HG03558 (cell line): ENCODE results near the gene MYORG.

ENCODE experiments used
- ATAC-seq: cut with Tn5 transposase; IDR thresholded peaks from one replicate; pipeline ENCODE4 v1.9.1; 2021; ENCODE audit warnings: moderate number of reproducible peaks; ENCODE audit not compliant: unreplicated experiment; ENCODE audit errors: extremely low read depth

MYORG gene

DNA sequence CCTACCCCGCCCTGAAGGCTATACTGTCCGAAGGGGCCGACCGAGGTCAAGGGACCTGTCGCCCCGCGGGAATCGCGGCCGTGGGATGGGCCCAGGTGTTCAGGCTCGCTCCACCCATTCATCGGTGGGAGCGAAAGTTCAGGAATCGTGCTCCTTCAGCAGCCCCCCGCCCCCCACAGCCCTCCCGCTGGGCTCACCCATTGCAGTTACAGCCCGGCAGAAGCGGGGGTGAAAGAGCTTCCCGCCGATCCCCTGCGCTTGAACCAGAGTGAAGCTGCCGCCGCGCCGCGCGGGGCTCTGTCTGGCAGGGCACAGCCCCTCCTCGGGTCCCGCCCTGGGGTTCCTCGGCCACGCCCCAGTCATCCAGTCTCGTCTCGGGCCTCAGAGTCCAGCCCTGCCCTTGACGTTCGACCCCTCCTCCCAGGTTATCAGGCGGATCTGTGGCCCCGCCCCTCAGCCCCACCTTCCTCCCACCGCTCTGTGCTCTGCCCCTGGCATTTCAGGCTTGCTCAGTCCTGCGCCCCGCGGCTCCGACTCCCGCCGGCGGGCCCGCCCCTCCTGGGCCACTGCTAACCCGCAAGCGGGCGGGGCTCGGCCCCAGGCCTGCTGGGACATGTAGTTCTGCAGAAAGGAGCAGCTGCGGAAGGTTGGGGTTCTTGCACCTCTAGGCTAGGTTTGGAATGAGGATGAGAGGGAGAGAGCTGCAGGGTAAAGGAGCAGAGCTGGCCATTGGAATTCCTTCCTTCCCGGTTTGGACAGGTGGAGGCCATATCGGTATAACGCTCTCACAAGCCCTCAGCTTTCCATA lies at the start of gene MYORG:
MYORG (minus strand) TSS at position 303 of the 808 bp plus-strand sequence. CDS start 3,955 bp downstream, outside the sequence.
- peak; percentile 52 for ATAC-seq

DNA sequence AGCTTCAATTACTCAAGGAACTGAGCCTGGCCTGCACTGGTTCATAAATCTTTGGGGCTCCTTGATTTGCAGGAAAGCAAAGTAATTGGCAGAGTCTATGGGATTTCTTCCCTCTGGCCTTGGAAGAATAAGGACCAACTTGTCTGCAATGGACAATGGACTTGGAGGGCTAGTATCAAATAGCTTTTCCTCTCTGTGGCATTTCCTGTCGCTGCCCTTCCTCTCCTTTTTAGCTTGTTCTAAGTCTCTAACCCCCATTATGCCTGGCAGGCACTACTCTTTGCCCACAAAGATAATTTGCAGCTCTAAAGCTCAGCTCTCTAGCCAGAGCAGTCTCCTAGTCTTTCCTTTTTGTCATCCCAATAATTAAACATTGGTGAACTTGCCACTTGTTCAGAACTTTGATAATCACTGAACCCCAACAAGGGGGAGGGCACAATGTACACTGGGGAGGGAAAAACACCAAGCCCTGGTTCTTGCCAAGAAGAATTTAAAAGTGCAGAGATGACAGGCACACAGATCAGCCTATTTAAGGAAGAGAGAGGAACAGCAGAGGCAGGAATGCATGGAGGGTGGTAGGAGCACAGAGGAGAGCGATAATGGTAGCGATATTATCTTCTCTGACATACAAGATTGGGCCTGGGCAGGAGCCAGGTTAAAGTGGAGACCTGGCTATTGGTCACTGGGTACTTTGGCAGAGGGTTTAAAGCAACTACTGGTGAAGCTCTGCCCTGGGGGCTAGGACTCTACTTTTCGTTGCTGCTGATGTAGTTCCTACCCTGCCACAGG lies 43.2 kb upstream of the MYORG start:
- ATAC-seq = no peak

DNA sequence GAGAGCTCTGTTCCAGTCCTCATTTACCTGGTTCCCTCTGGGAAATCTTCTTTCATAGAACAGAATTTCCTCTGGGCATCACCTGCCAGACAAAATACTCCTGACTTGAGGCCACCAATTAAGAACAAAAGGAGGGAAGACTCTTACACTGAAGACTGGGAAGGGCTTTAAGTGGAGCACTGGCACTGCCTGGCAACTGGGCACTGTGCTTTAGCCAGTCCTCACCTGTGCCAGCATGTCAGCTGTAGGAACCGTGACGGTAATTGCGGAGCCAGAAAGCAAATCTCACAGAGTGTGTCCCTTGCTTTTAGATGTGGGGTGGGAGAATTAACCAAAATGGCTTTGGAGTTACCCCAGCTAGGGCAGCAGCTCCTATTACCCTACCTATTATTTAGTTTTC lies 41.0 kb upstream of the MYORG start:
- ATAC-seq = no peak

DNA sequence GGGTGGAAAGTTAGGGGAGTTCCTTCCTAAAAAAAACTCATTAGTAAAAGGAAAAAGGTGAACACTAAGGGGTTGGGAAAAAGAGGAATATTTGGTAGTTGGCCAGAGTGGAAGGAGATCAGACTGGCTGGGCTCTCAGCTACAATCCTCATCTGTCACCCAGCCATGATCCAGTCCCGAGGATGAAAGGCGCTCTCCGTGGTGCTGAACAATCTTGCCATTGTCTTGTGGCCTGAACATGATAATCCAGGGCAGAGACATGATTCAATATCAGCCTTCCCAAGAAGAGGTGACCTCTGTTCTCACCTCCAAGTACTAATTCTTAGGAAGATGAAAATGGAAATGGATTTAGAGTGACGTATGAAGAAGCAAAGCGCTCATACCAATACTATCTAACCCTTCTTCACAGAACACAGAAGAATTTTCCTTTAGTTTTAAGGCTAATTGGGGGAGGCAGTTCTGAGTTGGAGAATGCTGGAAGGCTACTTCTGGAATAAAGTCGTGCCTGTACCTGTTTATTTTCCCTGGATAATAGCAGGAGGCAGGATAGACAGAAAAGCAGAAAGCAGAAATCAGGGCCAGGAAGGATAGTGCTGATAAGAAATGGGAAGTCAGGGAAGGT lies 36.6 kb upstream of the MYORG start:
- ATAC-seq = no peak

DNA sequence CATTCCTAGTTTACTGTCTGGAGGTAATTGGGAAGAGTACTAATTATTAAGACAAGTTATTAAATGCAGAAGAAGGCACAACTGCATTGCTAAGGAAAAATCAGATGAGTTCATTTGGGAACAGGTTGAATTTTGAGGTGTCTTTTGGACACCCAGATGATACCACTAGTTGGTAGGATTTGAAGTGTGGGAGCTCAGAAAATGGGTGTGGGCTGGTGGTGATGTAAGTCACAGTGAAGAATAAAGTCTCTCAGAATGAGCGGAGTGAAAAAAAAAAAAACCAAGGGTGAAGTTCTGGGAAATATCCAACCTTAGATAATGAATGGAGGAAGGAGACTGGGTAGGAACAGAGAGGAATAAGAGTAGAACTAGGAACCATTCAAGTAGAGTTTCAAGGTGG lies 35.6 kb upstream of the MYORG start:
- ATAC-seq = no peak

- no peak for ATAC-seq
Observed at GRCh38 chr9:34409154-34409553, 32.5 kb upstream of the MYORG start.

DNA sequence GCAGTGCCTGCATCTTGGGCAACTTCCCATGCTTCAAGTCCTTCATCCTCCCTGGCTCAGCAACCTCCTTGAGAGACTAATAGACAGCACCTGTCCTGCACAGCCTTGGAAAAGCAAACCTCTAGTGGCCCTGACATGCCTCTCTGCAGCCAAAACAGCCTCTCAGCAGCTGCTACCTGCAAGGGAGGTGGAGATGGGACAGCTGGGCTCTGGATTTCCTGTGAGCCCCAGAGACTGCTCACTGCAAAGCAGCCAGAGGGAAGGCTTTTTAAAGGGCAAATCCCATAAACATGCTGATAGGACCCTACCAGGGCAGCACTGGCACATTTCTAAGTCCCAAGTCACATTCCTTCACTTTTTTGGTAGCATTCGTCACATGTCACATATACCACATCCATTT lies 31.5 kb upstream of the MYORG start:
- ATAC-seq = no peak

- ATAC-seq = no peak
Observed at GRCh38 chr9:34406219-34406618, 29.5 kb upstream of the MYORG start.

GRCh38 chr9:34405719-34406118 lies 29.0 kb upstream of the MYORG start:
- no peak for ATAC-seq

- no peak for ATAC-seq
Observed at GRCh38 chr9:34403554-34404380, 27.1 kb upstream of the MYORG start.

GRCh38 chr9:34400686-34401602 lies 24.2 kb upstream of the MYORG start:
- ATAC-seq = no peak

DNA sequence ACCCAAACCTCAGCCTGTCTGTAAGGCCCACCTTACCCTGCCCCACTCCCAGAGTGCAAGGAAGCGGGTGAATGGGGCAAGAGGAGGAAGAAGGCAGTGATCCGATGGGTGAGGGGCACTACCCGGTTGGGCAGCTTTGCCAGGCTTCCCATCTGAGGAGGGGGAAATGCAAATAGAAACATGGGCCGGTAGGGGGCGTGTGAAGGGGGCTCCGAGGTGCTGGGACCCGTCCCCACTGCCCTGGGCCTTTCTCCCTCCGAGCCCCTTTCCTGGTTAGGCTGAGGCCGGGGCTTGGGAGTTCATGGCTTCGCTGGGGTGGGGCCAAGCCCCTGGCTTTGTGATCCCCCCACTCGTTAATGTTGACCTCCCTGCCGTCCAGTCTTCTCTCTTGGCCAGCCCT lies 23.6 kb upstream of the MYORG start:
- no peak for ATAC-seq

DNA sequence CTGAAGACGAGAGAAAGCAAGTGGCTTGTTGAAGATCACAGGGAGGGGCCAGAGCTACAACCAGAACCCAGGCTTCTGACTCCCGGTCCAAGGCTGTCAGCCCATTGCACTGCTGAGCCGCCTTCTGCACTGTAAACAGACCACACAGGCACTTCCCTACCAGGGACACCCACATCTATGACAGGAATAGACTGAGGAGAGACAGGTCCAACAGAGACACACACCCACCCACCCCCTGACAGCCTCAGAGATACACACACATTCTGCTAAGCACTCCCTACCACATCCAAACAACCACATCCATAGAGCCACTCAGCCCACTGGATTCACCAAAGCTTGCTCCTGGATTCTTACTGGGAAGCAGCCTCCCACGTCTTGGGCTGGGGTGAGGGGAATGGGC lies 23.0 kb upstream of the MYORG start:
- no peak for ATAC-seq

DNA sequence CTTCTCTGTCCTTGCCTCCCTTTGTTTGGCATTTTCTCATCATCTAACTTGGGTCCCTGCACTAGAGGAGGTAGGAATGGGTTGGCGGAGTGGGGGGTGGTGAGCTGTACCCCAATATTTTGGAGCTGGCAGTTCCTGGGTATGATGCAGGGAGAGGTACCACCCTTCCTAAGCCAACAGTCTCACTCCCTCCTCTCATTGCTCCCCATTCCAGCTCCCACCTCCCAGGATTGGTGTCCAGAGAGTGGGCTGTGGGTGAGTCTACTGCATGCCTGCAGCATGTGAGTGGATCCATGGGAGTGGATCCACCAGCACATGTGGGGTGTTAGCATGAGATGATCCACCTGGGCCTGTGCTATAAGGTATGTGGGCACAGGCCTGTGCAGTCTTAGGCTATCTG lies 22.2 kb upstream of the MYORG start:
- no peak for ATAC-seq

- ATAC-seq = no peak
Observed at GRCh38 chr9:34396276-34397214, 19.8 kb upstream of the MYORG start.

DNA sequence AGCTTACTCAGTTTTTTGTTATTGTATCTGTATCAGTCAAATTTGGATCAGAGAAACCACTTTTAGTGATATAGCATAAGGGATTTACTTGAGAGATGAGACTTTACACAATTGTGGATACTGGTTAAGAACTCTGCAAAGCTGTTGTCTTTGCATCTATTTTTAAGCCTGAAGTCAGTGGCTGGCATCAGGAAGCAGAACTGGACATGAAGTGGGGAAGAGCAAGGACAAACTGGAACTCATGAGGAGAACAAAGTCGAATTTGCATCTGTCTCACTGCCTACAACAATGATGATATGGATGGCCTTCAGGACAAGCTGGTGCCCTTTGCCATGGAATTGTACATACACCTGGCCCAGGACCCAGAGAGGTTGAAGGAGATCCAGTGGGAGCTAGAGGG lies 15.8 kb upstream of the MYORG start:
- no peak for ATAC-seq

DNA sequence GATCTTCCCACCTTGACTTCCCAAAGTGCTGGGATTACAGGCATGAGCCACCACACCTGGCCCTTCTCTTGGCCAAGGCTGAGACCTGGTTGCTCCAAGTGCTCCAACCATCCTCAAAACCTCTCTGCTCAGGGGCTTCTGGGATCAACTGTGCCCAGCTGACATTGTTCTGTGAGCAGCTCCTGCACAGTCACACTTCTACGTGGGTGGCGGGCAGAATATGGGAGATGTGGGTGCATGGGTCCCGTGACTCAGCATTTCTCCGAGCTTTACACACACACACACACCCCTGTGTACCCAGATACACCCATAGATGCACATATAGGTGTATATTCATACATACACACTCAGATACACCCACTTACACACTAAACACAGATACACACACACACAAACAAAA lies 10.5 kb upstream of the MYORG start:
- ATAC-seq = no peak

DNA sequence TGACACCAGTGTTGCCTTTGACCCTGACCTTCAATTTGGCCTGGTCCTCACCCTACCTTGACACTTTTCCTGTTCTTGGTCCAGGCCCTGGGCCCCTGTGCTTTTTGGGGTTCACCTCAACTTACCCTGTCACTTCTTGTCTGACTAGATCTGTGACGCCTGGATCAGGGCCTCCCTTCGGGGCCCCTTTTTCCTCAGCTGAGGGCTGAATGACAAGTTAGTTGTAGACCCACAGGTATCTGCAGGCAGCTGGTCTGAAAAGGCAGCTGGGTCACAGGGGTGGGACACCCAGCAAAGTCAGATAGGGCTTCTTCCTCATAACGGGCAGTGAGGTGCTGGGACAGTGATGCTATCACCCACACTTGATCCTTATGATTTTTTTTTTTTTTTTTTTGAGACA lies 10.0 kb upstream of the MYORG start:
- no peak for ATAC-seq
